Fibroblast of the aortic adventitia (primary cell): ENCODE measurements around the gene ANKRD6. TPM values are rescaled to one million over a fixed set of nuclear protein-coding genes. Genes with fewer than 3 reads are reported as not detected.

Source experiments
- DNase-seq: peaks from one replicate; pipeline ENCODE4 v3.0.0-alpha.2; 2010; ENCODE audit warnings: low read depth
- H3K4me3 ChIP-seq: 2 replicates; pipeline ENCODE4 v1.5.1; 2011; ENCODE audit warnings: low read depth, mild to moderate bottlenecking, control low read depth, low read length, moderate library complexity
- total RNA-seq: library from RNA; depleted of rRNA; stranded (reverse); fragments of >200 nt; gene quantifications from 2 replicates; pipeline ENCODE4 v1.2.3, GENCODE V29; 2012; ENCODE audit warnings: low replicate concordance
- TF ChIP-seq, protein P1 (sequence below): IDR thresholded peaks from 2 replicates; pipeline ENCODE4 v1.5.1; 2011; ENCODE audit warnings: mild to moderate bottlenecking, low read length, control low read depth, inconsistent platforms; ENCODE audit not compliant: insufficient read depth

ANKRD6 gene
- total RNA-seq, 1 donor: 14.6 TPM

DNA sequence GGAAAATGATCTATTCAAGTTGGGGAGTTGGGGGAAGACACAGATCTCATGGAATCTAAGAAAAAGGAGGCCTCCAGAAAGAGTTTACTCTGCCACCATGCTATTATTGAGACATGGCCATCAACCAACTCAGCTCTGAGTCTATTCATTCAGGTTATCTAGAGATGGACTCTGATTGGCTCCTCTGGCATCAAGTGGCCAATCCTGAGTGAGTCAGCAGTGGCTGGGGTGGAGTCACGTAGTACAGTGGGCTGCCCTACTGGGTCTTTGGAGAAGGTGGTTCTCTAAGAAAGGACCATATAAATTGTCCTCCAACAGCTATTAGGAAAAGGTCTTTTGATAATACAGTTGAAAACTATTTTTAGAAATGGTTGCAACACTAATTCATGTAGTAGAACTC, 163.5 kb downstream of the ANKRD6 start:
- no peak overlapping the region for H3K4me3 ChIP-seq
- TF ChIP-seq, protein P1, sequence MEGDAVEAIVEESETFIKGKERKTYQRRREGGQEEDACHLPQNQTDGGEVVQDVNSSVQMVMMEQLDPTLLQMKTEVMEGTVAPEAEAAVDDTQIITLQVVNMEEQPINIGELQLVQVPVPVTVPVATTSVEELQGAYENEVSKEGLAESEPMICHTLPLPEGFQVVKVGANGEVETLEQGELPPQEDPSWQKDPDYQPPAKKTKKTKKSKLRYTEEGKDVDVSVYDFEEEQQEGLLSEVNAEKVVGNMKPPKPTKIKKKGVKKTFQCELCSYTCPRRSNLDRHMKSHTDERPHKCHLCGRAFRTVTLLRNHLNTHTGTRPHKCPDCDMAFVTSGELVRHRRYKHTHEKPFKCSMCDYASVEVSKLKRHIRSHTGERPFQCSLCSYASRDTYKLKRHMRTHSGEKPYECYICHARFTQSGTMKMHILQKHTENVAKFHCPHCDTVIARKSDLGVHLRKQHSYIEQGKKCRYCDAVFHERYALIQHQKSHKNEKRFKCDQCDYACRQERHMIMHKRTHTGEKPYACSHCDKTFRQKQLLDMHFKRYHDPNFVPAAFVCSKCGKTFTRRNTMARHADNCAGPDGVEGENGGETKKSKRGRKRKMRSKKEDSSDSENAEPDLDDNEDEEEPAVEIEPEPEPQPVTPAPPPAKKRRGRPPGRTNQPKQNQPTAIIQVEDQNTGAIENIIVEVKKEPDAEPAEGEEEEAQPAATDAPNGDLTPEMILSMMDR: no peak
- no peak for DNase-seq

DNA sequence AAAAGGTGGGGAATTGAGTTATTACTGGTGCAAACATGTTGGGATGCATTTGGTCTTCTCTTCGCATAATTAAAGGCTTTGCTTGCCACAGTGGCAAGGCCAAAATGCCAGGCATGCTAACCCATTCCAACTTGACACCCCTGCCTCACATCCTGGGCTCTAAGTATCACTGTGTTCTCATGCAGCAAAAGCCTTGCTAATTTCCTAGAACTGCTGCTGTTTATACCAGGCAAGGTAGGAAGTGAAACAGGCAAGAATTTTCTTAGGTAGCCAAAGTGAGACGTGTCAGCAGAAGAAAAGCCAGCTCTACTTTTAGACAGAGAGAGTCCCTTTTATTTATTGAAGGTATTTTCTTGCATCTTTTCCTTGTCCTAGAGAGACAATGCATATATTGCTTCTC, 164.4 kb downstream of the ANKRD6 start:
- TF ChIP-seq, protein P1: no peak
- DNase-seq: no peak
- no peak overlapping the region for H3K4me3 ChIP-seq

DNA sequence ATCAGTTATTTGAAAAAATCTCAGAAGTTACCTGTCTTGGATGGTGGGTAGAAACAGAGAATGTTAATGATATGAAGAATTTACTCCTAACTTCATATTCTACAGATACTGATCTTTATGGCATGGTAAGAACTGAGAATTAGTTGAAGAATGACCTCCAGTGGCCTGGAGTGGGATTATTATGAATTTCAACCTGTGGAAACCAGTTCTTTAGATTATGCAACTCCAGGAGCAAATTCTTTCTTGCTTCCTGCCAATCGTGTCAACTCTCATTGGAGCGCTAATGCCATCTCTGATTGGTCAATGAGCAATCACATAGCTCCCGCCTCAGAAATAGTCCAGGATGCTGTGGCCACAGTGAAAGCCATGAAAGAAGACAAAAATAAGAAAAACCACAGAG, 165.0 kb downstream of the ANKRD6 start:
- no peak overlapping the region for H3K4me3 ChIP-seq
- TF ChIP-seq, protein P1: peak; percentile 18
- peak; percentile 66 for DNase-seq

DNA sequence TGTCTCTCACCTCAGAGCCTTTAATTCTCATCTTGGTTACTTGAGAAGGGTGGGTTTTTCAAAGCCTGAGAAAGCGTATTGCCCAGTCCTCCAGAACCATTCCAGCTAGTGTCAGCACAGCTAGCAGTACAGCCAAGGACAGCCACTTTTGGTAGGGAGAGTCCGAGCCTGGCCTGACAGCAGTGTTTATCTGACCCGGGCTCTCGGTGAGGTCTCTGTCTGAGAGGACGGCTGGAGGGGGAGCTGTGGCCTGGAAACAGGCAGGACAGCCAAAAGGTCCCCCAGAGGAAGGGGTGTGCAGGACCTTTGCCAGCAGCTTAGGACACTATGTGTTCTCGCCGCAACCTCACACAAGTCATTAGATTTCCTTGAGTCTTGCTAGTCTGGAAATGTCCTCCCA, 166.8 kb downstream of the ANKRD6 start:
- DNase-seq: no peak
- no peak overlapping the region for H3K4me3 ChIP-seq
- TF ChIP-seq, protein P1: no peak

DNA sequence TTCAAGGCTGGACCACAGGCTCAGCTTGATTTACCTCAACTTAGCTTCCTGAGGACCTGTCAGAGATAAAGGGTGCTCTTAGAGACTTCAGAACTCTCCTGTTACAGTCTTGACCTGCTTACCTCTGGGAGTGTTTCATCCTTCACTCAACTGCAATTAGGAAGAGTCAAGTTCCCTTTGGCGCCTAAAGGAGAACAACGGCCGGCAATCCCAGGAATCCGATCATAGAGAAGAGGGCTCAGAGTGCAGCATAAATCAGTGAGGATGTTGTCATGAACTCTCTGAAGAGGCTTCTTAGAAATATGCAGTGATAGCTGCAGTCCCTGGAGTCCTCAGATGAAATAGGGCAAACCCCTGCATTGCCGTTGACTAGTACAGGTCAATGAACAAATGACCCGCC, 169.2 kb downstream of the ANKRD6 start:
- H3K4me3 ChIP-seq: no peak overlapping the region
- DNase-seq: no peak
- TF ChIP-seq, protein P1: no peak

DNA sequence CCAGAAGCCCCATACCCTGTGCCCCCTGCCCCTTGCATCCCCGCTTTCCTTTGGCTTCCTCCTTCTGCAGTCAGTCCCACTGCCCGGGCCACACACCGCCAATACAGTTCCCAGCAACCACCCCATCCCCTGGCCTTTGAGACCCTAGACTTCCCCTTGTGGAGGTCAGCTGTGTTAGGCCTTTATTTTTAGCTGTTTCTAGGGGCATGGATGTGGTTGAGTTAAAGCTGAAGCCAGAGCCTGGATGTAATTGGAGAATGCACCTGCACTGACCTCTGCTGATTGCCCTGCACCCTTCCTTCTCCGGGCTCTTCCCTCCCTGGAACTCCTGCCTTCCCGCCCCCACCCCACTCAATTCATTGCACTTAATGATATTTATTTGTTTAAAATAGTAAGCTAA, 171.7 kb downstream of the ANKRD6 start:
- TF ChIP-seq, protein P1: no peak
- DNase-seq: no peak
- H3K4me3 ChIP-seq: no peak overlapping the region

DNA sequence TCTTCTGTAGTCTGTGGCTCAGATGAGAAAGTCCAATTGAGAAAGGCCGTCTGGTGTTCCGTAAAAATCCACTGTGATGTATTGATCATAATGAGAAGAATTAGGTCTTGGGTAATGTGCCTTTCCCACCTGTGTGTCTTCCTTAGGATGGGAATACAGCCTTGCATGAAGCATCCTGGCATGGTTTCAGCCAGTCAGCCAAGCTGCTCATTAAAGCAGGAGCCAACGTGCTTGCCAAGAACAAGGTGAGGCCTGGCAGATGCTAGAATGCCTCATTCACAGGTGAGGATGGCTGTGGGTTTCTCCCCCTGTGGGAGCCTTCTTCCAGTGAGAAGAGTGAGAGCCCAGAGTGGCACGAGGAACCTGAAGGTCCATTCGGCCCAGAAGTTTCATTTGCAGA, 172.9 kb downstream of the ANKRD6 start:
- TF ChIP-seq, protein P1: no peak
- no peak for DNase-seq
- H3K4me3 ChIP-seq: no peak overlapping the region
